Measurements from ENCODE around the gene DUSP1. TPM values are rescaled to one million over a fixed set of nuclear protein-coding genes. Genes with fewer than 3 reads are reported as not detected.
"Not testable (repeated sequence)": the region's sequence is repeated elsewhere in the genome, so short reads cannot be mapped to it uniquely, and the experiment has no call there.

The DUSP1 gene
- total RNA-seq, 1 donor from 2014 or later = 91.7 TPM

DNA sequence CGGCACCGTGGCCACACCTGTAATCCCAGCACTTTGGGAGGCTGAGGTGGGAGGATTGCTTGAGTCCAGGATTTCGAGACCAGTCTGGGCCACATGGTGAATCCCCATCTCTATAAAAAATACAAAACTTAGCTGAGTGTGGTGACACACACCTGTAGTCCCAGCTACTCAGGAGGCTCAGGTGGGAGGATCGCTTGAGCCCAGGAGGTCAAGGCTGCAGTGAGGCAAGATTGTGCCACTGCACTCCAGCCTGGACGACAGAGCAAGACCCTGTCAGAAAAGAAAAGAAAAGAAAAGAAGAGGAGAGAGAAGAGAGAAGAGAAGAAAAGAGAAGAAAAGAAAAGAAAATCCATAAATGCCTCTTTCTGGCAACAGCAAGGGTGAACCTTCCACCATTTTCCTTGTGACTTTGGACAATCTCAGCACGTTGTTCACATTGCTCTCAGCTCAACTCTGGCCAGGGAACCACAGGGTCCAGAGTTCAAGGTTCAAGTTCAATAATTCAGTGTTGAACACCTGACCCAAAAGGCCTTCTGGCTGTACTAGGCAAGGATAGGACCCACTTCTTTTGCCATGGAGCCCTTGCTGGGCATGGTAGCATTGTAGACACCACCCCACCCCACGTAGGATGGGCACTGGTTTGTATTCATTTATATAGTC is 14.6 kb upstream of the DUSP1 start:
- Mint-ChIP-seq H3K27me3 (ENCODE audit: unreplicated experiment) (no peaks in the 10 kb centered on the region), H3K27ac (ENCODE audit: unreplicated experiment) (no peak overlapping the region), H3K36me3 (ENCODE audit: unreplicated experiment) (no peaks in the 10 kb centered on the region), H3K9me3 (ENCODE audit: unreplicated experiment) (no peaks in the 10 kb centered on the region), H3K4me3 (ENCODE audit: unreplicated experiment) (no peak overlapping the region), H3K4me1 (ENCODE audit: low read depth, unreplicated experiment) (no peaks in the 10 kb centered on the region)
- TF ChIP-seq, protein P1, sequence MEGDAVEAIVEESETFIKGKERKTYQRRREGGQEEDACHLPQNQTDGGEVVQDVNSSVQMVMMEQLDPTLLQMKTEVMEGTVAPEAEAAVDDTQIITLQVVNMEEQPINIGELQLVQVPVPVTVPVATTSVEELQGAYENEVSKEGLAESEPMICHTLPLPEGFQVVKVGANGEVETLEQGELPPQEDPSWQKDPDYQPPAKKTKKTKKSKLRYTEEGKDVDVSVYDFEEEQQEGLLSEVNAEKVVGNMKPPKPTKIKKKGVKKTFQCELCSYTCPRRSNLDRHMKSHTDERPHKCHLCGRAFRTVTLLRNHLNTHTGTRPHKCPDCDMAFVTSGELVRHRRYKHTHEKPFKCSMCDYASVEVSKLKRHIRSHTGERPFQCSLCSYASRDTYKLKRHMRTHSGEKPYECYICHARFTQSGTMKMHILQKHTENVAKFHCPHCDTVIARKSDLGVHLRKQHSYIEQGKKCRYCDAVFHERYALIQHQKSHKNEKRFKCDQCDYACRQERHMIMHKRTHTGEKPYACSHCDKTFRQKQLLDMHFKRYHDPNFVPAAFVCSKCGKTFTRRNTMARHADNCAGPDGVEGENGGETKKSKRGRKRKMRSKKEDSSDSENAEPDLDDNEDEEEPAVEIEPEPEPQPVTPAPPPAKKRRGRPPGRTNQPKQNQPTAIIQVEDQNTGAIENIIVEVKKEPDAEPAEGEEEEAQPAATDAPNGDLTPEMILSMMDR (IDR thresholded peaks at IDR 0.05; ENCODE audit: partially characterized antibody, unreplicated experiment) = no peak
- no peak for DNase-seq

- H3K9me3 Mint-ChIP-seq (ENCODE audit: unreplicated experiment); H3K27me3 Mint-ChIP-seq (ENCODE audit: unreplicated experiment); H3K27ac Mint-ChIP-seq (ENCODE audit: unreplicated experiment); H3K4me3 Mint-ChIP-seq (ENCODE audit: unreplicated experiment); DNase-seq; H3K4me1 Mint-ChIP-seq (ENCODE audit: low read depth, unreplicated experiment); H3K36me3 Mint-ChIP-seq (ENCODE audit: unreplicated experiment): not testable (repeated sequence)
These were observed 13.2 kb upstream of the DUSP1 start for GRCh38 chr5:172784162-172784561.

DNA sequence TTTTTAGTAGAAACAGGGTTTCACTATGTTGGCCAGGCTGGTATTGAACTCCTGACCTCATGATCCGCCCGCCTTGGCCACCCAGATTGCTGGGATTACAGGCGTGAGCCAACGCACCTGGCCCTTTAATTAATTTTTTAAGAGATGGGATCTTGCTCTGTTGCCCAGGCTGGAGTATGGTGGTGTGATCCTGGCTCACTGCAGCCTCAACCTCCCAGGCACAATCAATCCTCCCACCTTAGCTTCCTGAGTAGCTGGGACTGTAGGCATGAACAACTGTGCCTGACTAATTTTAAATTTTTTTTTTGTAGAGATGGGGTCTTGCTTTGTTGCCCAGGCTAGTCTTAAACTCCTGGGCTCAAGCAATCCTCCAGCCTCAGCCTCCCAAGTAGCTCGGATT is 12.3 kb upstream of the DUSP1 start:
- DNase-seq; H3K36me3 Mint-ChIP-seq (ENCODE audit: unreplicated experiment); H3K4me3 Mint-ChIP-seq (ENCODE audit: unreplicated experiment); H3K9me3 Mint-ChIP-seq (ENCODE audit: unreplicated experiment); H3K4me1 Mint-ChIP-seq (ENCODE audit: low read depth, unreplicated experiment); H3K27ac Mint-ChIP-seq (ENCODE audit: unreplicated experiment); H3K27me3 Mint-ChIP-seq (ENCODE audit: unreplicated experiment): not testable (repeated sequence)

DNA sequence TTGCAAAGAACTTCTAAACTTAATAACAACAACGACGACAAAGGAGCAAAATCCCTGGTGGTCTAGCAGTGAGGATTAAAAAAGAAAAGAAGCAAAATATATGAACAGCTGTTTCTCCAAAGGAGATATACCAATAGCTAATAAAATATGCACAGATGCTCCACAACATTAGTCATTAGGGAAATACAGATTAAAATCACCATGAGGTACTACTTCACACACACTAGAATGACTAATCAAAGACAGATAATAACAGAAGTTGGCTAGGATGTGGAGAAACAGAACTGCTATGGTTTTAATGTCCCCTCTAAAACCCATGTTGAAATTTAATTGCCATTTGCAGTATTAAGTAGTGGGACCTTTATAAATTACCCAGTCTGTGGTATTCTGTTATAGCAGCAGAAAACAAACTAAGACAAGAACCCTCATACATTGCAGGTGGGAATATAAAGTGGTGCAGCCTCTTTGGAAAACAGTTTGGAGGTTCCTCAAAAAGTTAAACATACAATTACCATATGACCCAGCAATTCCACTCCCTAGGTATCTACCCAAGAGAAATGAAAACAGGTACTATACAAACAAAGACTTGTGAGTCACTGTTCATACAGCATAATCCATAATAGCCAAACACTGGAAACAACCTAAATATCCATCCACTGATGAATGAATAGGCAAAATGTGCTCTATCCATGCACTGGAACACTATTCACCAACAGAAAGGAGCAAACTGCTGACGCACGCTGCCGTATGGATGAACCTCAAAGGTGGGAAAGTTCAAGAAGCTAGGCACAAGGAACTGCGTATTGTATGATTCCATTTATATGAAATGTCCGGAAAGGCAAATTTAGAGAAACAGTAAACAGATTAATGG is 11.4 kb upstream of the DUSP1 start:
- no peaks in the 10 kb centered on the region for H3K9me3 Mint-ChIP-seq (ENCODE audit: unreplicated experiment)
- H3K4me3 Mint-ChIP-seq (ENCODE audit: unreplicated experiment) = no peak overlapping the region
- no peak for DNase-seq
- TF ChIP-seq, protein P1 (IDR thresholded peaks at IDR 0.05; ENCODE audit: partially characterized antibody, unreplicated experiment) = no peak
- no peak overlapping the region for H3K27ac Mint-ChIP-seq (ENCODE audit: unreplicated experiment)
- no peaks in the 10 kb centered on the region for H3K36me3 Mint-ChIP-seq (ENCODE audit: unreplicated experiment)
- no peaks in the 10 kb centered on the region for H3K27me3 Mint-ChIP-seq (ENCODE audit: unreplicated experiment)
- H3K4me1 Mint-ChIP-seq (ENCODE audit: low read depth, unreplicated experiment) = no peaks in the 10 kb centered on the region

DNA sequence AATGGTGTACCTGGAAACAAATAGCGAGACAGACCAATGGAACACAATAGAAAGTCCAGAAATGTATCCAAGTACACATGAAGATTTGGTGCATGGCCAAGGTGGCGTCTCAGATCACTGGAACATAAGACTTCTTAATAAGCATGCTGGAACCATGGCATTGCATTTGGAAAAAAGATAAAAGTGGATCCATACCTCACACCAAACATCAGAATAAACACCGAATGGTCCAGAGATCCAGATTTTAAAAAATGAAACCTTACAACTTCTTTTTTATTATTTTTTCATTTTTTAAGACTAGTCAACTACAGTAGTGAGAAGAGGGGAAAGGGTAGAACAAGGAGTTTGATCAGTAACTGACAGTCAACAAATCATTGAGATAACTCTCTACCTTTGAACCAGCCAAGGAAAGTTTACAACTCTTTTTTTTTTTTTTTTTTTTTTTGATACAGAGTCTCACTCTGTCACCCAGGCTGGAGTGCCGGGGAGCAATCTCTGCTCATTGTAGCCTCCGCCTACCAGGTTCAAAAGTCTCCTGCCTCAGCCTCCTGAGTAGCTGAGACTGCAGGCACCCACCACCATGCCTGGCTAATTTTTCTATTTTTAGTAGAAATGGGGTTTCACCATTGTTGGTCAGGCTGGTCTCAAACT is 8.8 kb upstream of the DUSP1 start:
- Mint-ChIP-seq H3K27ac (ENCODE audit: unreplicated experiment) (no peak overlapping the region), H3K4me3 (ENCODE audit: unreplicated experiment) (no peak overlapping the region), H3K4me1 (ENCODE audit: low read depth, unreplicated experiment) (peaks cover 2% of the 10 kb centered on the region), H3K9me3 (ENCODE audit: unreplicated experiment) (no peaks in the 10 kb centered on the region), H3K27me3 (ENCODE audit: unreplicated experiment) (no peaks in the 10 kb centered on the region), H3K36me3 (ENCODE audit: unreplicated experiment) (no peaks in the 10 kb centered on the region)
- DNase-seq = no peak
- TF ChIP-seq, protein P1 (IDR thresholded peaks at IDR 0.05; ENCODE audit: partially characterized antibody, unreplicated experiment) = no peak
